SIG-M5 treated with dmso at 0.1 percent for 504 hours (cell line): ENCODE results near the gene RFXANK.

Experiments used
- DNase-seq: peaks from one replicate; lab custom pipeline; 2025; ENCODE audit not compliant: unreplicated experiment; lab: John Stamatoyannopoulos, UW

Gene RFXANK

GRCh38 chr19:19227217-19227616 lies 35.2 kb downstream of the RFXANK start:
- no peak for DNase-seq

- DNase-seq, result no peak
These were observed 37.6 kb downstream of the RFXANK start for GRCh38 chr19:19229701-19230100.

- no peak for DNase-seq
These were observed 38.9 kb downstream of the RFXANK start for GRCh38 chr19:19230999-19231398.

- no peak for DNase-seq
These were observed 40.2 kb downstream of the RFXANK start for GRCh38 chr19:19232261-19232721.

- no peak for DNase-seq
These were observed 42.3 kb downstream of the RFXANK start for GRCh38 chr19:19234220-19234816.

GRCh38 chr19:19236173-19236572 lies 44.1 kb downstream of the RFXANK start:
- no peak for DNase-seq

- no peak for DNase-seq
These were observed 46.3 kb downstream of the RFXANK start for GRCh38 chr19:19238126-19238894.

- no peak for DNase-seq
These were observed 47.6 kb downstream of the RFXANK start for GRCh38 chr19:19239675-19240074.

- DNase-seq, result no peak
These were observed 48.4 kb downstream of the RFXANK start for GRCh38 chr19:19240476-19240875.

GRCh38 chr19:19250196-19250801 lies 58.2 kb downstream of the RFXANK start:
- no peak for DNase-seq
